ENCODE measurements around the gene RAPGEF5. TPM values are rescaled to one million over a fixed set of nuclear protein-coding genes. Genes with fewer than 3 reads are reported as not detected.
A peak's percentile ranks its signal among the peaks of the same experiment; 100 is the strongest.

Gene RAPGEF5
- total RNA-seq, 1 experiment from 2014 or later = 9.3 TPM

GRCh38 chr7:22154143-22154529 is 202.8 kb downstream of the RAPGEF5 start:
- peak; percentile 26 for DNase-seq (ENCODE audit: low spot score)

- DNase-seq (ENCODE audit: low spot score) = no peak
Observed at GRCh38 chr7:22153432-22154142, 203.4 kb downstream of the RAPGEF5 start.

DNA sequence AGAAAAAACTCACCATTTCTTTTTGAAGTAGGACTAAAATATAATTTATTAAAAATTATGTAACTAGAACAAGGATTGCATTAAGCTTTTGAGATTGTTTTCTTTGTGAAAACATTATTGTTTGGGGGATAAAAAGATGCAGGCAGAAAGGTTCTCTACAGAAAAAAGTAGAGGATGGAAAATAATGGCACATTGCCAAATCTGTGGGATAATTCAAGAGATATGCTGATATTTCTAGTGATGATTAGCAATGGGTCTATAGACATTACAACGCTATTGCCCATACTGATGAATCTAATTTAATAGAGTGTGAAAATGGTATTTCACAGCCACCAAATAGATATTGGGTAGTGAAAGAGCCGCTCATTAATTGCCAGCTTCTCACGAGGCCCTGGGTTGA is 204.3 kb downstream of the RAPGEF5 start:
- DNase-seq (ENCODE audit: low spot score) = no peak

DNA sequence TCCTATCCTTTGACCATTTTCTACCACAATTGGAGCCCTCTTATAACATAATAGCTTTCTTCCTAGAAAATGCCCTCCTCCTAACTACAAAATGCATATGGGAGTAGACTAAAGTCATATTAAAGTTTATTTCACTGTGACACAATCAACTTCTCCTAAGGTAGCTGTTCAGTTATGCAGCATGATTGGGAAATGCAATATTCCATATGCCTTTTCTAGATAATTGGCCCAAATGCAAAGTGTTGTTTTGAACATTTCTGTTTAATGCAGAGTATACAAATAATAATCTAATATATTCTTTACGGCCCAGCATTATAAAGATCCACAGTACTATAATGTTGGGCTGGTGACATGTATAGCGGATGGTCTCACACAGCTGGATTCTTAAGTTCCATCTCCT is 205.1 kb downstream of the RAPGEF5 start:
- DNase-seq (ENCODE audit: low spot score) = no peak

DNA sequence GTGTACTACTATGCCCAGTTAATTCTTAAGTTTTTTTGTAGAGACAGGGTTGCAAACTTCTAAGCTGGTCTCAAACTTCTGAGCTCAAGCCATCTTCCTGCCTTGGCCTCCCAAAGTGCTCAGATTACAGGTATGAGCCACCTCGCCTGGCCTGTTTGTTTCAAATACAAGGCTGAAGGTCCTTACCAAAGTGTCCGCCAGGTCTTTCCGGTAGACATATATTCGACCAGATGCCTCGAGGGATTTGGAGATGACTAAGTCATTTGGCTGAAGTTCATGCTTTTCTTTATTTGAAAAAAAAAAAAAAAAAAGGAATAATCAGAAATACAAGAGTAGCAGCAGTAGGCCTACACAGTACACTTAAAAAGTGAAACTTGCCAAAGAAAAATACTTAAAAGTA is 206.7 kb downstream of the RAPGEF5 start:
- no peak for DNase-seq (ENCODE audit: low spot score)

DNA sequence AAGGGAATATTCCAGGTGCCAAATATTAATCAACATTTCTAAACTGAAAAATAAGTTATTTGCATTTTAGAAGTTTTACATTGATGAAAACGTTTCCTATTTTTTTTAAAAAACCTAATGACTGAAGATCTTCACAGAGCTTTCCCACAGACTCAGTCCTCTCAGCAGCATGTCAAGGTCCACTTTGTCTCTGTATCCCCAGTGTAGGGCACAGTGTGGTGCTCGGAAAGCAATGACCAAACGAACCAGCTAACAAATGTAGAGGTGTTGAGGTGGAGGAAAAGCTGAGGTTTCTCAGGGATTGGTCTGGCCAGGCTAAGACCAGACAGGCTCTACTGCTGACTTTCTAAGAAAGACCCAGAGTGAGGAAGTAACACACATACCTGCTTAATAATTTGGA is 209.1 kb downstream of the RAPGEF5 start:
- DNase-seq (ENCODE audit: low spot score) = no peak

DNA sequence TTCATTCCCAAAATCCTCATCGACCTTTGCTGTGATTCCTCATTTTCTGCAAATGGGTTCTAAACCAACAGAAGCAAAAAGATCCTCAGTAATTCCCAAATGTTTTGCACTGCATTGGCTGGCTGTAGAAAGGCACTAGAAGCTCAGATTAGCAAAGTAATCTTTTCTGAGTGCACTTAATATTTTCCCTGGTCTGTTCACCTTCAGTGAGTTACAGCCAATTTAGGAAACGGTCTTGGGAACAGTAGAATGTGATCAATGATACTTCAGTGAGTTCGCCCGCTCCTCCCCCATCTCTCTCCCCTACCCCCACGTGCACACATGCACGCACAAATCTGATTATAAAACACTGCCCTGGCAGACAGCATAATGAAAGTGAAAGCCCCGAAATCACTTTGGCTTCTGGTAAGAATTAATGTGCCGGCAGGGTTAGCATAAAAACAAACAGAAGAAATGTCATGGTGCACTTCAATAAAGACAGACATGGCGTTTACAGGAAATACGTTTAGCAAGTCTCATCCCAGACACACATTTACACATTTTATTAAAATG is 209.9 kb downstream of the RAPGEF5 start:
- no peak for DNase-seq (ENCODE audit: low spot score)

GRCh38 chr7:22144950-22145349 is 212.0 kb downstream of the RAPGEF5 start:
- no peak for DNase-seq (ENCODE audit: low spot score)

DNA sequence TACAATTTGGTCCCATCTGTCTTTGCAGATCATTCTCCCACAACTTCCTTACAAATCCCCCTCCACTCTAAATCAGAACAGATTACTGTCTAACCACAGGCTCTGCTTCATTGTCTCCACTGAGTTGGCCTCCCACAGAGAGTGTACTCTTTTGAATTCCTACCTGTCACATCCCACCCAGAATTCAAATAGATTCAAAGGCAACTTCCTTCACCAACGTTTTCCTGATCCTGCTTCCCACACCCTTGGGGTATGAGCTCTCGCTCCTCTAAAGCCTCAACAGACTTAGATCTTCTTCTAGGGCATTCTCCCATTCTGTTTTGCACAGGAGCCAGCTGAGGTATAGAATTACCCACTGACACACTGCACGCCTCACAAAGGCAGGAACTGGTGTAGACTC is 213.5 kb downstream of the RAPGEF5 start:
- no peak for DNase-seq (ENCODE audit: low spot score)

DNA sequence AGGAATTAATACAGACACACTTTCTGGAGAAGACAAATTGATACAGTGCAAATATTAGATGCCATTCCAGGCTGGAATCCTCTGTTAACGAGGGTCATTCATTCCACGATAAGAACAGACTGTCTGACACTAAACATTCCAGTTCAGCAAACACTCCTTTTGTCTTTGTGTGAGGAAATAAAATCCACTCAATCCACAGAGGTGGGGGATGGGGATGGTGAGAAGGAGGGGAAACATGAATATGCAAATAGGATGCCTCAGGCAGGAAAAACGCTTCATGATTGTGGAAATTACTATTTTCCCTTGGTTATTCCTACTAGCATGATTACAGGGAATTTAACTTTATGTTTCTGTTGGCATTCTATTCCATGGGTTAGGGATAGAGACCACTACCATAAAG is 214.4 kb downstream of the RAPGEF5 start:
- DNase-seq (ENCODE audit: low spot score) = no peak

- DNase-seq (ENCODE audit: low spot score) = no peak
Observed at GRCh38 chr7:22141355-22141754, 215.6 kb downstream of the RAPGEF5 start.

DNA sequence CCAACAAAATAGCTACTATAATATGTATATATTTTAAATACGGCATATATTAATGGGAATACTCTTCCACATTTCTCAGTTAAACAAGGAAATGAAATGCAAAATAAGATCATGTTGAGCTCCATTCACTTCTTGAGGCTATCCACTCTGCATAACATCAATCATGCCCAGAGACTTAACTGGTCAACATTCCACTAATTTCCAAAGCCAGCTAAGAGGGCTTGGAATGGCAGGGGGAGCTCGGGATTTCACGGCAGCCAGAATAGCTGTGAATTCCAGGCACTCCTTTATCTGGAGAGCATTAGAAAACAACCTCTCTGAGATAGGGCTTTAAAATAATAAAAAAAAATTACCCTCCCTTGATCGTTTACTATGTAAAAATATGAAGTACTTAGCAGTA is 216.4 kb downstream of the RAPGEF5 start:
- no peak for DNase-seq (ENCODE audit: low spot score)

GRCh38 chr7:22138886-22139285 is 218.1 kb downstream of the RAPGEF5 start:
- DNase-seq (ENCODE audit: low spot score) = no peak

DNA sequence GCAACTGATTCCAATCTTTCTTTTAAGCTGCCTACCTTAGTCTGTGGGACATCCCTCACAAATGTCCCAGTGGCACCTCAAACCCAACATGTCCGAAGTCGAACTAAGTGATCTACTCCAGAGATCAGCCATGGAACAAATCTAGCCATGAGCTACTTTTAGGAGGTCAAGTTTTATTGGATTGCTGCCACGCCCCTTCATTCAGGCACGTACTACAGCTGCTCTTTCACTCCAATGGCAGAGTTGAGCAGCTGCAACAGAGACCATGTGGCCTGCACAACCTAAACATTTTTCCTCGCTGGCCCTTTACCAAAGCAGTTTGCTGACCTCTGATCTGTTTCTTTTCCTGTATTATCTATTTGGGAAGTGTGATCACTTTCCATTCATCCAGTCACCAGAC is 218.8 kb downstream of the RAPGEF5 start:
- DNase-seq (ENCODE audit: low spot score) = no peak

GRCh38 chr7:22137466-22137865 is 219.5 kb downstream of the RAPGEF5 start:
- no peak for DNase-seq (ENCODE audit: low spot score)

GRCh38 chr7:22137026-22137425 is 219.9 kb downstream of the RAPGEF5 start:
- DNase-seq (ENCODE audit: low spot score) = no peak

DNA sequence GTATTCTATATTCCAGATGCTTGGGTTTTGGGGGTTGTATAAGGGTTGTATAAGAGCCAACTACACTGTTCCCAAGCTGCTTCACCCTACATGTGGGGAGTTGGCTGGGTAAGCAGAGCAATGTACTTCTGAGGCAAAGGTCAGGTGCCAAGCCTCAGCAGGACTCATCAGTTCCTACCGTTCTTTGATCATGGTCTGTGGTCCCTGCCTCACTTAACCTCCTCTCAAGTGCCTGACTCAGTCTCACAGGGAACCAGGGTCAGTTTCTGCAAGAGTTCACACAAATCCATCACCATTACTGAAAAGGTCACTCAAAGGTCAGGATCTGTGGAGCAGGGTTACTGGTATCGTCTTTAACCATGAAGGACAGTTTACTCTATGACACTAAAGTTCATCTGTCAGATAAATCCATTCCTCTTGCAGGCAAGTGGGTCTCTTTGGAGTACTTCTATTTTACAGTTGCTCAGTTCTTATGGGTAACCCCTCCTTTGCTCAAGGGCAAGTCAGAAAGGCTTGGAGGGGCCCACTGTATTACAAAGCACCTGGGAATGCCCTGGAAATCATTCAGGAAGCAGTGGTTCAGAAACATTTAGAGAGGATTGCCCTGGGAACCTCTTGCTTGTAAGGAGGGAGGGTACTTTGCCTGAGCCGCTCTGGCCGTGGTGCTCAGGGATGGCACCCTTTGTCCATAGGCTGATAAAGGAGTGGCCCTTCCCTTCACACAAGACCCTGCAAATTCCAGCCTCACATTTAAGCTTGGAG is 227.0 kb downstream of the RAPGEF5 start:
- DNase-seq (ENCODE audit: low spot score) = no peak

GRCh38 chr7:22129166-22129565 is 227.8 kb downstream of the RAPGEF5 start:
- DNase-seq (ENCODE audit: low spot score) = no peak

- no peak for DNase-seq (ENCODE audit: low spot score)
Observed at GRCh38 chr7:22128528-22128920, 228.4 kb downstream of the RAPGEF5 start.

GRCh38 chr7:22127835-22128527 is 229.0 kb downstream of the RAPGEF5 start:
- DNase-seq (ENCODE audit: low spot score) = no peak

DNA sequence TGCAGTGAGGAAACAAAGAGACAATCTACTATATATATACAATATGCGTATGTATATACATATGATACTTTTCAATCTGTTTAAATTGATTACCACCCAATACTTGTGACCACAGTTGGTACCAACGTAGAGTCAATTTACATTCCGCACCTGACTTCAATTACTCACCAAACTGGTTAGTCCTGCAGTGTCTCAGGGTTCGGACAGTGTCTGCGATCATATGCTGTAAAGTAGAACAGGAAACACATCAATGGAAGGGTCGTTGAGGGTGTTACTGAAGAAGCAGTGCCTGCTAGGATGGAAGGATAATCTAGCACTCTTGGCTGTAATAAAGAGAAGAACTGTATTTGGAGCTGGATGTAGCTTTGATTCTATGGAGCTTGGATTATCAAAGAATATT is 231.5 kb downstream of the RAPGEF5 start:
- no peak for DNase-seq (ENCODE audit: low spot score)

DNA sequence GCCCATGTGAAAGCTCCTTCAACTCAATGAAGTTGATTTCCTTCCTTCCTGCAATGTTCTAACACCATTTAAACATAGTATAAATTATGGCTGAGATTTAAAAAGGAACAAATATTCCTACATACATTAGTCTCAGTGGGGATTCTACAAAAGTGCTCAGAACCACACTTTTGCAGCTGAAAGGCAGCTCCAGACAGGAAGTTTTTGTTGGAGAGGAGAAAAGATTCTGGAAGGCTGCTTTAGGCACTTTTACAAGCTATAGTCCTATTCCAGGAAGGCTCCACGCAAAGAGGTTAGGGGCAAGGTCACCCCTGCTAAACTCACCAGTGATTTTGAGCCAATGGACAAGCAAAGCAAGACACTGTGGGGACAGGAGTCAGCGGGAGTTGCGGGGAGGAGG is 232.0 kb downstream of the RAPGEF5 start:
- DNase-seq (ENCODE audit: low spot score) = no peak

All from HT-29 (cell line).